Suprapubic skin (tissue), 4 donors: ENCODE measurements around the gene CLCN5.

Experiments used
- CTCF ChIP-seq, 2 donors: fragments of 200-600 bp in 1 of 2; fragments of 450-650 bp in 1 of 2; sonication (generic) in 1 of 2; IDR thresholded peaks; one replicate each; pipeline ENCODE4 v1.5.1; 2016 to 2019; ENCODE audit warnings: antibody characterized with exemption in 2 of 2, mild to moderate bottlenecking in 1 of 2, moderate library complexity in 1 of 2
- EP300 ChIP-seq: sonication (generic); formaldehyde crosslinking; IDR thresholded peaks from one replicate; pipeline ENCODE4 v1.6.1; 2017; ENCODE audit warnings: antibody characterized with exemption
- POLR2A ChIP-seq, 2 donors: fragments of 450-650 bp; IDR thresholded peaks; one replicate each; pipeline ENCODE4 v1.6.1; 2017; ENCODE audit warnings: antibody characterized with exemption in 2 of 2, mild to moderate bottlenecking in 2 of 2, moderate library complexity in 2 of 2
- POLR2AphosphoS5 ChIP-seq, 3 donors: sonication (generic); formaldehyde crosslinking; IDR thresholded peaks; one replicate each; pipeline ENCODE4 v1.6.1; 2017; ENCODE audit warnings: antibody characterized with exemption in 3 of 3

GRCh38 chrX:49986058-49986457 lies 63.7 kb downstream of the CLCN5 start:
- TF ChIP-seq POLR2A (IDR thresholded peaks at IDR 0.05) (no peak), CTCF (IDR thresholded peaks at IDR 0.05) (no peak), EP300 (no peak), POLR2AphosphoS5 (IDR thresholded peaks at IDR 0.05) (no peak)
